Superior temporal gyrus (tissue), 1 donor: ENCODE measurements around the gene NHLRC1.
A peak's percentile ranks its signal among the peaks of the same experiment; 100 is the strongest.

Source experiments
- DNase-seq: peaks from one replicate; pipeline ENCODE4 v3.0.0-alpha.2; 2016; ENCODE audit errors: extremely low spot score

Gene NHLRC1

GRCh38 chr6:18139935-18140621, 17.6 kb upstream of the NHLRC1 start:
- DNase-seq = no peak

- DNase-seq = no peak
Measured at GRCh38 chr6:18138906-18139305, 16.4 kb upstream of the NHLRC1 start.

- no peak for DNase-seq
Measured at GRCh38 chr6:18136260-18136659, 13.8 kb upstream of the NHLRC1 start.

GRCh38 chr6:18135171-18135570, 12.7 kb upstream of the NHLRC1 start:
- no peak for DNase-seq

- DNase-seq = no peak
Measured at GRCh38 chr6:18132346-18132745, 9.9 kb upstream of the NHLRC1 start.

- no peak for DNase-seq
Measured at GRCh38 chr6:18126121-18126520, 3.6 kb upstream of the NHLRC1 start.

- DNase-seq = no peak
Measured at GRCh38 chr6:18121580-18122127, 823 bp downstream of the NHLRC1 start.

GRCh38 chr6:18119236-18119635, 3.2 kb downstream of the NHLRC1 start:
- DNase-seq = no peak

- no peak for DNase-seq
Measured at GRCh38 chr6:18118330-18118729, 4.1 kb downstream of the NHLRC1 start.

- DNase-seq = no peak
Measured at GRCh38 chr6:18117136-18117535, 5.3 kb downstream of the NHLRC1 start.

- no peak for DNase-seq
Measured at GRCh38 chr6:18115356-18115755, 7.1 kb downstream of the NHLRC1 start.

- DNase-seq = no peak
Measured at GRCh38 chr6:18110162-18110561, 12.3 kb downstream of the NHLRC1 start.

- no peak for DNase-seq
Measured at GRCh38 chr6:18107061-18107460, 15.4 kb downstream of the NHLRC1 start.

- no peak for DNase-seq
Measured at GRCh38 chr6:18102783-18103509, 19.5 kb downstream of the NHLRC1 start.

- no peak for DNase-seq
Measured at GRCh38 chr6:18101873-18102272, 20.6 kb downstream of the NHLRC1 start.

- no peak for DNase-seq
Measured at GRCh38 chr6:18101271-18101670, 21.2 kb downstream of the NHLRC1 start.

GRCh38 chr6:18100296-18100695, 22.2 kb downstream of the NHLRC1 start:
- DNase-seq = peak; percentile 91

GRCh38 chr6:18099511-18099910, 23.0 kb downstream of the NHLRC1 start:
- no peak for DNase-seq

- DNase-seq = no peak
Measured at GRCh38 chr6:18096423-18096822, 26.1 kb downstream of the NHLRC1 start.

- no peak for DNase-seq
Measured at GRCh38 chr6:18091382-18091781, 31.1 kb downstream of the NHLRC1 start.

GRCh38 chr6:18090349-18090786, 32.1 kb downstream of the NHLRC1 start:
- DNase-seq = no peak

GRCh38 chr6:18088419-18089296, 33.8 kb downstream of the NHLRC1 start:
- DNase-seq = no peak
